ENCODE measurements around the gene OPN3. TPM values are rescaled to one million over a fixed set of nuclear protein-coding genes. Genes with fewer than 3 reads are reported as not detected.

Gene OPN3
- total and polyA plus RNA-seq, 2 experiments from 2014 or later, result 14.0 to 15.2 TPM

GRCh38 chr1:241553886-241554592 is 86.1 kb downstream of the OPN3 start:
- Histone ChIP-seq H3K27ac (no peak overlapping the region), H4K20me1 (ENCODE audit: insufficient read depth) (no peaks in the 10 kb centered on the region), H3K9me3 (ENCODE audit: low read depth) (no peaks in the 10 kb centered on the region), H2AFZ (no peak overlapping the region), H3K36me3 (ENCODE audit: low read depth) (no peaks in the 10 kb centered on the region), H3K4me3 (no peak overlapping the region), H3K27me3 (replicated peaks; ENCODE audit: insufficient read depth) (0 out of 2 replicates have a peak, but pooled peaks cover 5% of the 10 kb centered on the region), H3K79me2 (ENCODE audit: insufficient read depth) (no peaks in the 10 kb centered on the region), H3K4me2 (ENCODE audit: unreplicated experiment) (no peak overlapping the region), H3F3A (ENCODE audit: insufficient read depth) (no peaks in the 10 kb centered on the region), H3K9me2 (ENCODE audit: insufficient read depth) (no peaks in the 10 kb centered on the region), H3K9ac (no peak overlapping the region), H3K4me1 (ENCODE audit: insufficient read depth) (no peaks in the 10 kb centered on the region)
- in situ Hi-C loops (cut with MboI), result no loop called here
- WGBS, 2 experiments (ENCODE audit: low coverage in 1 of 2, low lambda C conversion rate in 2 of 2, missing lambda C conversion rate in 2 of 2), result 88 to 89% methylated on average over 7 of the region's 7 CpGs
- TF ChIP-seq EZH2phosphoT487 (IDR thresholded peaks at IDR 0.05; ENCODE audit: insufficient read depth, low read depth) (no peak), EZH2 (IDR thresholded peaks at IDR 0.05; ENCODE audit: insufficient read depth, poor library complexity, severe bottlenecking) (no peak)
- no peak for DNase-seq

- no peak for TF ChIP-seq EZH2phosphoT487 (IDR thresholded peaks at IDR 0.05; ENCODE audit: insufficient read depth, low read depth)
- no peak for TF ChIP-seq EZH2 (IDR thresholded peaks at IDR 0.05; ENCODE audit: insufficient read depth, poor library complexity, severe bottlenecking)
- H4K20me1 ChIP-seq (ENCODE audit: insufficient read depth), result no peaks in the 10 kb centered on the region
- DNase-seq, result no peak
- H2AFZ ChIP-seq, result no peak overlapping the region
- no peak overlapping the region for H3K9ac ChIP-seq
- no peak overlapping the region for H3K27ac ChIP-seq
- no peaks in the 10 kb centered on the region for H3K79me2 ChIP-seq (ENCODE audit: insufficient read depth)
- WGBS, 2 experiments (ENCODE audit: low coverage in 1 of 2, low lambda C conversion rate in 2 of 2, missing lambda C conversion rate in 2 of 2), result 71 to 76% methylated on average over 22 of the region's 22 CpGs
- no peaks in the 10 kb centered on the region for H3K9me3 ChIP-seq (ENCODE audit: low read depth)
- H3K9me2 ChIP-seq (ENCODE audit: insufficient read depth), result no peaks in the 10 kb centered on the region
- in situ Hi-C loops (cut with MboI), result no loop called here
- H3K27me3 ChIP-seq (replicated peaks; ENCODE audit: insufficient read depth), result 0 out of 2 replicates have a peak, but pooled peaks cover 5% of the 10 kb centered on the region
- no peaks in the 10 kb centered on the region for H3F3A ChIP-seq (ENCODE audit: insufficient read depth)
- H3K4me2 ChIP-seq (ENCODE audit: unreplicated experiment), result no peak overlapping the region
- H3K4me3 ChIP-seq, result no peak overlapping the region
- H3K4me1 ChIP-seq (ENCODE audit: insufficient read depth), result no peaks in the 10 kb centered on the region
- H3K36me3 ChIP-seq (ENCODE audit: low read depth), result no peaks in the 10 kb centered on the region
Measured at GRCh38 chr1:241551759-241552638, 88.2 kb downstream of the OPN3 start.

GRCh38 chr1:241550318-241550717 is 89.9 kb downstream of the OPN3 start:
- Histone ChIP-seq H3K4me3 (no peak overlapping the region), H3K79me2 (ENCODE audit: insufficient read depth) (no peaks in the 10 kb centered on the region), H3K9me3 (ENCODE audit: low read depth) (no peaks in the 10 kb centered on the region), H3K9ac (no peak overlapping the region), H3K9me2 (ENCODE audit: insufficient read depth) (no peaks in the 10 kb centered on the region), H3K4me2 (ENCODE audit: unreplicated experiment) (no peak overlapping the region), H3K27me3 (replicated peaks; ENCODE audit: insufficient read depth) (0 out of 2 replicates have a peak, but pooled peaks cover 5% of the 10 kb centered on the region), H4K20me1 (ENCODE audit: insufficient read depth) (no peaks in the 10 kb centered on the region), H3F3A (ENCODE audit: insufficient read depth) (no peaks in the 10 kb centered on the region), H2AFZ (no peak overlapping the region), H3K27ac (no peak overlapping the region), H3K36me3 (ENCODE audit: low read depth) (no peaks in the 10 kb centered on the region), H3K4me1 (ENCODE audit: insufficient read depth) (no peaks in the 10 kb centered on the region)
- in situ Hi-C loops (cut with MboI), result no loop called here
- WGBS, 2 experiments (ENCODE audit: low coverage in 1 of 2, low lambda C conversion rate in 2 of 2, missing lambda C conversion rate in 2 of 2), result 46 to 64% methylated on average over 1 of the region's 1 CpG
- no peak for DNase-seq
- no peak for TF ChIP-seq EZH2 (IDR thresholded peaks at IDR 0.05; ENCODE audit: insufficient read depth, poor library complexity, severe bottlenecking)
- TF ChIP-seq EZH2phosphoT487 (IDR thresholded peaks at IDR 0.05; ENCODE audit: insufficient read depth, low read depth), result no peak

GRCh38 chr1:241548008-241548407 is 92.2 kb downstream of the OPN3 start:
- Histone ChIP-seq H3K27me3 (replicated peaks; ENCODE audit: insufficient read depth) (0 out of 2 replicates have a peak, but pooled peaks cover 5% of the 10 kb centered on the region), H3K79me2 (ENCODE audit: insufficient read depth) (no peaks in the 10 kb centered on the region), H2AFZ (no peak overlapping the region), H3K36me3 (ENCODE audit: low read depth) (no peaks in the 10 kb centered on the region), H3K9me3 (ENCODE audit: low read depth) (no peaks in the 10 kb centered on the region), H3K4me2 (ENCODE audit: unreplicated experiment) (no peak overlapping the region), H3K9ac (no peak overlapping the region), H4K20me1 (ENCODE audit: insufficient read depth) (no peaks in the 10 kb centered on the region), H3K4me3 (no peak overlapping the region), H3K9me2 (ENCODE audit: insufficient read depth) (no peaks in the 10 kb centered on the region), H3F3A (ENCODE audit: insufficient read depth) (no peaks in the 10 kb centered on the region), H3K4me1 (ENCODE audit: insufficient read depth) (no peaks in the 10 kb centered on the region), H3K27ac (no peak overlapping the region)
- DNase-seq, result no peak
- in situ Hi-C loops (cut with MboI), result no loop called here
- no peak for TF ChIP-seq EZH2phosphoT487 (IDR thresholded peaks at IDR 0.05; ENCODE audit: insufficient read depth, low read depth)
- no peak for TF ChIP-seq EZH2 (IDR thresholded peaks at IDR 0.05; ENCODE audit: insufficient read depth, poor library complexity, severe bottlenecking)
- WGBS, 2 experiments (ENCODE audit: low coverage in 1 of 2, low lambda C conversion rate in 2 of 2, missing lambda C conversion rate in 2 of 2), result 16 to 24% methylated on average over 2 of the region's 2 CpGs

Other genes starting within 250 kb of the OPN3 start
- 63.1 and 87.3 TPM in 2 replicates for gene FH, start 120.6 kb downstream of the OPN3 start, total RNA-seq (2014; rRNA removed; shearing (Covaris generic))
- 71.7 and 74.5 TPM in 2 replicates for gene FH, start 120.6 kb downstream of the OPN3 start, polyA plus RNA-seq (2016; fragmentation: Nextera tagmentation; extraction: Ambion mirVana)
- gene KMO, start 108.0 kb downstream of the OPN3 start, total RNA-seq (2014; rRNA removed; shearing (Covaris generic)), result not detected in 2 replicates
- not detected in 2 replicates for gene KMO, start 108.0 kb downstream of the OPN3 start, polyA plus RNA-seq (2016; fragmentation: Nextera tagmentation; extraction: Ambion mirVana)
- gene CHML, start within 50 bp of the OPN3 start, total RNA-seq (2014; rRNA removed; shearing (Covaris generic)), result 7.2 and 8.9 TPM in 2 replicates
- 3.2 and 3.4 TPM in 2 replicates for gene CHML, start within 50 bp of the OPN3 start, polyA plus RNA-seq (2016; fragmentation: Nextera tagmentation; extraction: Ambion mirVana)
- not detected in 2 replicates for gene WDR64, start 11.9 kb upstream of the OPN3 start, total RNA-seq (2014; rRNA removed; shearing (Covaris generic))
- not detected in 2 replicates for gene WDR64, start 11.9 kb upstream of the OPN3 start, polyA plus RNA-seq (2016; fragmentation: Nextera tagmentation; extraction: Ambion mirVana)
- gene EXO1, start 207.8 kb upstream of the OPN3 start, total RNA-seq (2014; rRNA removed; shearing (Covaris generic)), result 6.2 and 14.2 TPM in 2 replicates
- gene EXO1, start 207.8 kb upstream of the OPN3 start, polyA plus RNA-seq (2016; fragmentation: Nextera tagmentation; extraction: Ambion mirVana), result 6.2 and 6.3 TPM in 2 replicates